DND-41 (cell line): ENCODE data around the gene DEPDC1.

Experiments used
- ATAC-seq: fragments of 200-7000 bp; cut with Tn5 transposase; 3 replicates; pipeline ENCODE4 v1.9.1; 2021; ENCODE audit warnings: low read depth; ENCODE audit not compliant: insufficient read depth
- DNase-seq: peaks from one replicate; pipeline ENCODE4 v3.0.0-alpha.2; 2020
- H2AFZ ChIP-seq: 2 replicates; pipeline ENCODE4 v1.6.0; 2012; ENCODE audit warnings: low read depth, low read length
- H3K27ac ChIP-seq: 2 replicates; pipeline ENCODE4 v1.5.1; 2012; ENCODE audit warnings: low read length, inconsistent platforms
- H3K27me3 ChIP-seq: fragments of 200-600 bp; sonication (generic); 2 replicates; pipeline ENCODE4 v1.6.0; 2012; ENCODE audit warnings: low read length, mild to moderate bottlenecking, inconsistent platforms; ENCODE audit not compliant: insufficient read depth, poor library complexity
- H3K36me3 ChIP-seq: 2 replicates; pipeline ENCODE4 v1.5.1; 2012; ENCODE audit warnings: low read length, inconsistent platforms; ENCODE audit not compliant: insufficient read depth
- H3K4me1 ChIP-seq: 2 replicates; pipeline ENCODE4 v1.5.1; 2012; ENCODE audit warnings: mild to moderate bottlenecking, low read length; ENCODE audit not compliant: insufficient read depth
- H3K4me2 ChIP-seq: 2 replicates; pipeline ENCODE4 v1.6.0; 2012; ENCODE audit warnings: mild to moderate bottlenecking, moderate library complexity, low read length, inconsistent platforms; ENCODE audit not compliant: insufficient read depth
- H3K4me3 ChIP-seq, 2 experiments: fragments of 200-600 bp in 1 of 2; shearing (Covaris generic) in 1 of 2; 2 replicates each; pipeline ENCODE4 v1.5.1; 2012 to 2016; ENCODE audit warnings: inconsistent platforms in 2 of 2, low read length in 2 of 2, mild to moderate bottlenecking in 2 of 2, low read depth in 1 of 2, moderate library complexity in 1 of 2
- H3K79me2 ChIP-seq: 2 replicates; pipeline ENCODE4 v1.6.0; 2012; ENCODE audit warnings: low read length, inconsistent platforms; ENCODE audit not compliant: insufficient read depth
- H3K9ac ChIP-seq: 2 replicates; pipeline ENCODE4 v1.6.0; 2012; ENCODE audit warnings: low read depth, mild to moderate bottlenecking, inconsistent platforms, low read length, moderate library complexity
- H3K9me3 ChIP-seq: 2 replicates; pipeline ENCODE4 v1.5.1; 2012; ENCODE audit warnings: low read length, moderate library complexity, mild to moderate bottlenecking, inconsistent platforms; ENCODE audit not compliant: insufficient read depth, severe bottlenecking
- H4K20me1 ChIP-seq: 2 replicates; pipeline ENCODE4 v1.6.0; 2012; ENCODE audit warnings: low read length; ENCODE audit not compliant: insufficient read depth
- EZH2 ChIP-seq: IDR thresholded peaks from 3 replicates; pipeline ENCODE4 v1.6.1; 2012; ENCODE audit warnings: borderline replicate concordance, low read depth, mild to moderate bottlenecking, moderate library complexity, low read length, inconsistent platforms; ENCODE audit not compliant: severe bottlenecking
- TF ChIP-seq, protein P1 (sequence below): IDR thresholded peaks from 2 replicates; pipeline ENCODE4 v1.5.1; 2012; ENCODE audit warnings: borderline replicate concordance, low read length, moderate library complexity, mild to moderate bottlenecking; ENCODE audit not compliant: poor library complexity, severe bottlenecking; ENCODE audit errors: extremely low read depth

The DEPDC1 gene

DNA sequence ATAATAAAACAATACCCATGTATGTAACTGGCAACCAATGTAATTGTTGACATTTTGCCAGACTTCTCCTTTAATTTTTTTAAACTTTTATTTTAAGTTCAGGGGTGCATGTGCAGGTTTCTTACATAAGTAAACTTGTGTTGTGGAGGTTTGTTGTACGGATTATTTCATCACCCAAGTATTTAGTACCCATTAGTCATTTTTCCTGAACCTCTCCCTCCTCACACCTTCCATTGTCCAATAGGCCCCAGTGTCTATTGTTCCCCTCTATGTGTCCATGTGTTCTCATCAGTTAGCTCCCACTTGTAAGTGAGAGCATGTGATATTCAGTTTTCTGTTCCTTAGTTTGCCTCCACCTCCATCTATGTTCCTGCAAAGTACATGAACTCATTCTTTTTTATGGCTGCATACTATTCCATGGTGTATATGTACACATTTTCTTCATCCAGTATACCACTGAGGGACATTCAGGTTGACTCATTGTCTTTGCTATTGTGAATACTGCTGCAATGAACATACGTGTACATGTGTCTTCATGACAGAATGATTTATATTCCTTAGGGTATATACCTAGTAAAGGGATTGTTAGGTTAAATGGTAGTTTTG lies 6.7 kb downstream of the DEPDC1 start:
- Histone ChIP-seq H3K4me2 (no peak overlapping the region), H2AFZ (no peak overlapping the region), H3K36me3 (peaks cover 71% of the 10 kb centered on the region), H3K4me3 (no peak overlapping the region), H3K79me2 (peaks cover 34% of the 10 kb centered on the region), H3K9me3 (no peaks in the 10 kb centered on the region), H3K9ac (no peak overlapping the region), H3K27ac (no peak overlapping the region), H4K20me1 (no peaks in the 10 kb centered on the region), H3K4me1 (peaks cover 29% of the 10 kb centered on the region), H3K27me3 (no peaks in the 10 kb centered on the region)
- DNase-seq (no peak), ATAC-seq (no peak)
- TF ChIP-seq EZH2 = no peak

DNA sequence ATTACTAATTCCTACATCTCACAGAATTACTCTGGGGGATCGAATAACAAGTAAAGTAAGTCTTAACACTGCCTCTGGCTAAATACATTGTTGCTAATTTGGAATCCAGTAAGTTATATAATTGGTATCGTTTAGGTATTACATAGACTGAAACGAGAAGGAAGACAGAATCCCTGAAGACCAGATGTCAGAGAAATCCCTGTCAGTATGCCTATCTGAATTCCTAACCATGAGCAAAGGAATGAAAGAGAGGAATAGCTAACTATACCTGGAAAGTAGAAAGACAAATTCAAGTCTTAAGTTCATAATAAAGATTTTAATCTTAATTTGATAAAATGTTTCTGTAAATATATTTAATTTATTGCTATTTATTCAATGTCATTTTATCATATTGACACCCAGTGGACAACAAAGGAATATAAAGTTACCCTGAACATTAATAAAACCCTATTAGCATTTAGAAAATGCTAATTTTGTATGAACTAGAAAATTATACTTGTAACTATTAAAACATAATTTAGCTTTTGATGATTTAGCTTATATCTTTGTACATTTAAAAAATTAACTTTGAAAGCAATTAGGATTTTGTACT lies 11.4 kb downstream of the DEPDC1 start:
- Histone ChIP-seq H3K36me3 (peaks cover 83% of the 10 kb centered on the region), H2AFZ (no peak overlapping the region), H3K27ac (no peak overlapping the region), H3K27me3 (no peaks in the 10 kb centered on the region), H3K9ac (no peak overlapping the region), H3K9me3 (no peaks in the 10 kb centered on the region), H3K79me2 (peaks cover 3% of the 10 kb centered on the region; the same call in 1 of the 2 replicates), H3K4me3 (no peak overlapping the region), H4K20me1 (no peaks in the 10 kb centered on the region), H3K4me1 (no peaks in the 10 kb centered on the region), H3K4me2 (no peak overlapping the region)
- no peak for DNase-seq
- ATAC-seq = no peak
- TF ChIP-seq, protein P1, sequence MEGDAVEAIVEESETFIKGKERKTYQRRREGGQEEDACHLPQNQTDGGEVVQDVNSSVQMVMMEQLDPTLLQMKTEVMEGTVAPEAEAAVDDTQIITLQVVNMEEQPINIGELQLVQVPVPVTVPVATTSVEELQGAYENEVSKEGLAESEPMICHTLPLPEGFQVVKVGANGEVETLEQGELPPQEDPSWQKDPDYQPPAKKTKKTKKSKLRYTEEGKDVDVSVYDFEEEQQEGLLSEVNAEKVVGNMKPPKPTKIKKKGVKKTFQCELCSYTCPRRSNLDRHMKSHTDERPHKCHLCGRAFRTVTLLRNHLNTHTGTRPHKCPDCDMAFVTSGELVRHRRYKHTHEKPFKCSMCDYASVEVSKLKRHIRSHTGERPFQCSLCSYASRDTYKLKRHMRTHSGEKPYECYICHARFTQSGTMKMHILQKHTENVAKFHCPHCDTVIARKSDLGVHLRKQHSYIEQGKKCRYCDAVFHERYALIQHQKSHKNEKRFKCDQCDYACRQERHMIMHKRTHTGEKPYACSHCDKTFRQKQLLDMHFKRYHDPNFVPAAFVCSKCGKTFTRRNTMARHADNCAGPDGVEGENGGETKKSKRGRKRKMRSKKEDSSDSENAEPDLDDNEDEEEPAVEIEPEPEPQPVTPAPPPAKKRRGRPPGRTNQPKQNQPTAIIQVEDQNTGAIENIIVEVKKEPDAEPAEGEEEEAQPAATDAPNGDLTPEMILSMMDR = no peak
- TF ChIP-seq EZH2 = no peak

DNA sequence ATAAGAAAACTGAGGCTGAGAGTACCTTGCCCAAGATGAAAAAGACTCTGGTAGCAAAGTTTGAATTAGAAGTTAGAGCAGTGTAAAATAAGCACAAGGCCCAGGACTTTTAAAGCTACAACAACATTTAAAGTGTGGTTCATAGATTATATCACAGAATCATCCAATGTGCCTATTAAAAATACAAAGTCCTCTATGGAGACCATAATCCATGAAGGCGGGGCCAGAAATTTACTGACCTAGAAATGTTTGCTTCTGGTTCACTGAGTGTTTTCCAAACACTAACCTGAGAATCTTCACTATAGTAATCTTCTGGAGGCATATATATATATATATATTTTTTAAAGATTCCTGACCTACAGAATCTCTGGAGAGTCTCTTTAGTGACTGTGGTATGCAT lies 12.3 kb downstream of the DEPDC1 start:
- TF ChIP-seq, protein P1 = no peak
- TF ChIP-seq EZH2 = no peak
- H2AFZ ChIP-seq = no peak overlapping the region
- peaks cover 84% of the 10 kb centered on the region for H3K36me3 ChIP-seq
- H3K27me3 ChIP-seq = no peaks in the 10 kb centered on the region
- H3K4me2 ChIP-seq = no peak overlapping the region
- no peaks in the 10 kb centered on the region for H3K79me2 ChIP-seq
- H3K9me3 ChIP-seq = no peaks in the 10 kb centered on the region
- H3K9ac ChIP-seq = no peak overlapping the region
- H3K27ac ChIP-seq = no peak overlapping the region
- ATAC-seq (no peak), DNase-seq (no peak)
- H4K20me1 ChIP-seq = no peaks in the 10 kb centered on the region
- no peak overlapping the region for H3K4me3 ChIP-seq
- no peaks in the 10 kb centered on the region for H3K4me1 ChIP-seq

DNA sequence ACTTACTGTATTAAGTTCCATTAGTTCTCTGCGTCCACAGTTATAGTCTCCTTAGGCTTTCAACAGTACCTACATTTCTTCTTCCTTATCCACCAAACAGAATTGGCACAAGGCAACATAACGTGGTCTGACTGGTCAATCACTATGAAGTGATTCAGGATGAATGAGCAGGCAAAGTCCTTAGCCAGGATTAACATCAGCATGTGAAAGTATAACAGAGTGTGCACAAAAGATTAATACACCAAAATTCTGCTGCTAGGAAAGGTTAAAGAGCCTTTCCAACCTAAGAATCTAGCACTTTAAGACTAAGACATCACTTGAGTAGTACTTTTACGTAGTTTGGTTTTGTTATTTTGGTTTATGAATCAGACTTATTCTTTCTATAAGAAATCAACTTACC lies 15.8 kb downstream of the DEPDC1 start:
- H3K27me3 ChIP-seq = no peaks in the 10 kb centered on the region
- no peaks in the 10 kb centered on the region for H4K20me1 ChIP-seq
- DNase-seq (no peak), ATAC-seq (no peak)
- TF ChIP-seq EZH2 = no peak
- TF ChIP-seq, protein P1 = no peak
- no peaks in the 10 kb centered on the region for H3K9me3 ChIP-seq
- H3K4me2 ChIP-seq = no peak overlapping the region
- no peak overlapping the region for H2AFZ ChIP-seq
- no peak overlapping the region for H3K4me3 ChIP-seq
- H3K27ac ChIP-seq = no peak overlapping the region
- no peak overlapping the region for H3K9ac ChIP-seq
- no peaks in the 10 kb centered on the region for H3K79me2 ChIP-seq
- H3K4me1 ChIP-seq = no peaks in the 10 kb centered on the region
- peaks cover 89% of the 10 kb centered on the region for H3K36me3 ChIP-seq
